ENCODE data around the gene ZMYND10.

Gene ZMYND10

GRCh38 chr3:50345586-50346234 is at the start of gene ZMYND10:
ZMYND10 (minus strand) TSS chr3:50345732; CDS start chr3:50345579, 153 bp downstream.
- no peak within 1 kb of the TSS for H3K27ac ChIP-seq
- DNase-seq (ENCODE audit: low read depth, low spot score), result no peak

GRCh38 chr3:50393061-50393460 is 47.5 kb upstream of the ZMYND10 start:
- no peak overlapping the region for H3K27ac ChIP-seq
- no peak for DNase-seq (ENCODE audit: low read depth, low spot score)

- H3K27ac ChIP-seq, result no peak overlapping the region
- no peak for DNase-seq (ENCODE audit: low read depth, low spot score)
These were observed 46.7 kb upstream of the ZMYND10 start for GRCh38 chr3:50392101-50392715.

GRCh38 chr3:50390508-50391224 is 45.1 kb upstream of the ZMYND10 start:
- no peak for DNase-seq (ENCODE audit: low read depth, low spot score)
- H3K27ac ChIP-seq, result no peak overlapping the region

- H3K27ac ChIP-seq, result no peak overlapping the region
- no peak for DNase-seq (ENCODE audit: low read depth, low spot score)
These were observed 43.9 kb upstream of the ZMYND10 start for GRCh38 chr3:50389414-50389767.

GRCh38 chr3:50388720-50389413 is 43.3 kb upstream of the ZMYND10 start:
- no peak overlapping the region for H3K27ac ChIP-seq
- no peak for DNase-seq (ENCODE audit: low read depth, low spot score)

GRCh38 chr3:50388016-50388719 is 42.6 kb upstream of the ZMYND10 start:
- no peak for DNase-seq (ENCODE audit: low read depth, low spot score)
- H3K27ac ChIP-seq, result no peak overlapping the region

- no peak overlapping the region for H3K27ac ChIP-seq
- DNase-seq (ENCODE audit: low read depth, low spot score), result no peak
These were observed 40.2 kb upstream of the ZMYND10 start for GRCh38 chr3:50385754-50386153.

GRCh38 chr3:50383750-50384149 is 38.2 kb upstream of the ZMYND10 start:
- no peak overlapping the region for H3K27ac ChIP-seq
- DNase-seq (ENCODE audit: low read depth, low spot score), result no peak

- DNase-seq (ENCODE audit: low read depth, low spot score), result no peak
- no peak overlapping the region for H3K27ac ChIP-seq
These were observed 37.2 kb upstream of the ZMYND10 start for GRCh38 chr3:50382722-50383121.

- no peak overlapping the region for H3K27ac ChIP-seq
- DNase-seq (ENCODE audit: low read depth, low spot score), result no peak
These were observed 35.9 kb upstream of the ZMYND10 start for GRCh38 chr3:50381383-50381782.

GRCh38 chr3:50380405-50381085 is 35.0 kb upstream of the ZMYND10 start:
- H3K27ac ChIP-seq, result no peak overlapping the region
- no peak for DNase-seq (ENCODE audit: low read depth, low spot score)

GRCh38 chr3:50378757-50379156 is 33.2 kb upstream of the ZMYND10 start:
- no peak overlapping the region for H3K27ac ChIP-seq
- DNase-seq (ENCODE audit: low read depth, low spot score), result no peak

GRCh38 chr3:50378024-50378423 is 32.5 kb upstream of the ZMYND10 start:
- no peak overlapping the region for H3K27ac ChIP-seq
- no peak for DNase-seq (ENCODE audit: low read depth, low spot score)

GRCh38 chr3:50375258-50375931 is 29.9 kb upstream of the ZMYND10 start:
- DNase-seq (ENCODE audit: low read depth, low spot score), result no peak
- no peak overlapping the region for H3K27ac ChIP-seq

- no peak for DNase-seq (ENCODE audit: low read depth, low spot score)
- no peak overlapping the region for H3K27ac ChIP-seq
These were observed 29.1 kb upstream of the ZMYND10 start for GRCh38 chr3:50374363-50375257.

- DNase-seq (ENCODE audit: low read depth, low spot score), result no peak
- no peak overlapping the region for H3K27ac ChIP-seq
These were observed 27.9 kb upstream of the ZMYND10 start for GRCh38 chr3:50373146-50374051.
